GM03348 (cell line): Measurements from ENCODE around the gene ASB6.

Experiments
- DNase-seq: peaks from one replicate; pipeline ENCODE4 v3.0.0; 2012; ENCODE audit warnings: low spot score

The ASB6 gene

GRCh38 chr9:129641750-129642585, at the start of gene ASB6:
TSS of gene ASB6 (minus strand) at chr9:129642151. CDS start at chr9:129641999, 152 bp downstream.
- DNase-seq, result peak; percentile 99

GRCh38 chr9:129688285-129689043, 46.5 kb upstream of the ASB6 start:
- DNase-seq, result no peak

- DNase-seq, result no peak
These were observed 45.4 kb upstream of the ASB6 start for GRCh38 chr9:129687391-129687790.

- no peak for DNase-seq
These were observed 44.8 kb upstream of the ASB6 start for GRCh38 chr9:129686736-129687135.

- no peak for DNase-seq
These were observed 43.9 kb upstream of the ASB6 start for GRCh38 chr9:129685933-129686259.

- no peak for DNase-seq
These were observed 43.4 kb upstream of the ASB6 start for GRCh38 chr9:129685220-129685932.

GRCh38 chr9:129682381-129682780, 40.4 kb upstream of the ASB6 start:
- no peak for DNase-seq

GRCh38 chr9:129681924-129682323, 40.0 kb upstream of the ASB6 start:
- DNase-seq, result no peak

GRCh38 chr9:129679537-129679936, 37.6 kb upstream of the ASB6 start:
- DNase-seq, result no peak

GRCh38 chr9:129678844-129679243, 36.9 kb upstream of the ASB6 start:
- no peak for DNase-seq

- DNase-seq, result no peak
These were observed 35.5 kb upstream of the ASB6 start for GRCh38 chr9:129677456-129677855.

- peak; percentile 77 for DNase-seq
These were observed 35.0 kb upstream of the ASB6 start for GRCh38 chr9:129676975-129677374.

GRCh38 chr9:129676287-129676686, 34.3 kb upstream of the ASB6 start:
- DNase-seq, result no peak

- no peak for DNase-seq
These were observed 33.7 kb upstream of the ASB6 start for GRCh38 chr9:129675620-129676019.

- no peak for DNase-seq
These were observed 32.3 kb upstream of the ASB6 start for GRCh38 chr9:129674229-129674628.

- DNase-seq, result no peak
These were observed 31.7 kb upstream of the ASB6 start for GRCh38 chr9:129673602-129674001.

- no peak for DNase-seq
These were observed 30.8 kb upstream of the ASB6 start for GRCh38 chr9:129672702-129673101.

GRCh38 chr9:129671519-129671918, 29.6 kb upstream of the ASB6 start:
- DNase-seq, result no peak

GRCh38 chr9:129671065-129671464, 29.1 kb upstream of the ASB6 start:
- no peak for DNase-seq

- DNase-seq, result peak; percentile 56
These were observed 28.0 kb upstream of the ASB6 start for GRCh38 chr9:129669946-129670345.

GRCh38 chr9:129669141-129669718, 27.3 kb upstream of the ASB6 start:
- peak; percentile 84 for DNase-seq

- DNase-seq, result peak; percentile 69
These were observed 25.9 kb upstream of the ASB6 start for GRCh38 chr9:129667850-129668249.
